ENCODE measurements around the gene SETD6. TPM values are rescaled to one million over a fixed set of nuclear protein-coding genes. Genes with fewer than 3 reads are reported as not detected.

The SETD6 gene
- total and polyA plus RNA-seq, 2 of the 13 experiments (the other 11 are each of a cell fraction or from before 2014, with no cell fraction given) = 24.0 to 25.7 TPM

DNA sequence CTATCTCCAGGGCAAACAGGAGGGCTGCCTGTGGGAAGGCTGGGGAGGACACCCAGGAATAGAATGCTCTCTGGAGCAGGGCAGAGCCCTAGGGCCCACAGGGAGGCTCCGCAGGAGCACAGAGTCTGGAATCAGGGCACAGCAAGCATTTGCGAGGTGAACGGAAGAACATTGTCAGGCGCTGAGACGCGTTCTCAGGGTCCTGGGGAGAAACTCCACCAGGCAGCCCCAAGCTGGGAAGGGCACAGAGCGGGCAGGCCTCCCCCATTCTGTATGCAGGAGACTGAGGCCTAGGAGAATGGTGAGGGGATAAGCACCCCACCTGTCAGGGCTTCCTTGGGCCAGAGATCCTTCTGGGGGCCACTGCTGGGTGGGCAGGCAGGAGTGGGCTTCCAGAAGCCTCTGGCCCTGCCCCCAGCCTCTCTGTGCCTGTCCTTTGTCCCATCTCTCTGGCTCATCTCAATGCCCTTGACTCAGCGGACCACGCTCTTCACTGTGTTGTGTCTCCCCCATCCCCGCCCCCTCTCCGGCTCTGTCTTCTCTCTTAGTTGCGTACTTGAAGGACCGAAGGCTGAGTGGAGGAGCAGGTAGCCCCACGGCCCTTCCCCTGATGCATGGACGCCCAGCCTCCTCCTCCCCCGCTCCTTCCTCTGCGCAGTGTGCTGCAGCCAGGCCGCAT is 5.1 kb upstream of the SETD6 start:
- ATAC-seq (no peak), FAIRE-seq (no peak), DNase-seq (ENCODE audit: low spot score) (no peak)
- Histone ChIP-seq H3K79me2 (ENCODE audit: insufficient read depth, low read length) (no peaks in the 10 kb centered on the region), H3K9ac (ENCODE audit: insufficient read depth, low read depth, low read length) (no peak overlapping the region), H3K4me2 (ENCODE audit: low read depth, low read length) (no peak overlapping the region), H4K20me1 (ENCODE audit: insufficient read depth, low read length) (no peaks in the 10 kb centered on the region), H3K9me3 (ENCODE audit: low read length) (no peaks in the 10 kb centered on the region), H3K4me1 (ENCODE audit: insufficient read depth, low read length) (peaks cover 32% of the 10 kb centered on the region), H3K36me3 (replicated peaks in 1 of 2; ENCODE audit: control insufficient read depth in 1 of 2, insufficient read depth in 2 of 2, low read length in 2 of 2) (no peaks in the 10 kb centered on the region), H3K27me3 (ENCODE audit: control insufficient read depth in 1 of 2, insufficient read depth in 2 of 2, low read length in 2 of 2) (no peaks in the 10 kb centered on the region), H2AFZ (ENCODE audit: low read length) (no peak overlapping the region), H3K4me3 (replicated peaks in 1 of 3; ENCODE audit: insufficient read depth in 1 of 3, low read depth in 2 of 3, low read length in 3 of 3) (no peak overlapping the region), H3K27ac (ENCODE audit: extremely low read length, insufficient read depth, low read length) (no peak overlapping the region)
- no TSS peak for BruUV-seq (replicated peaks)
- CTCF ChIA-PET (ENCODE audit: low intra/inter-chr PET ratio, low total read pairs) = interaction anchor here (2.2 kb wide), 1 partner anchor 127 kb away, joined by 18 read pairs; no protein-coding TSS in a partner anchor
- POLR2A ChIA-PET = no interaction called here
- in situ Hi-C loops (cut with HindIII; ENCODE audit: extremely low pct_ligation_motif_present, low pct_unique_long_range_greater_than_20kb) = loop anchor here (10.0 kb wide), 1 partner anchor 125 kb away; no protein-coding TSS in a partner anchor
- WGBS (ENCODE audit: low lambda C conversion rate) = 90% methylated on average over 18 of the region's 18 CpGs
- intact Hi-C loops (cut with micrococcal nuclease; ENCODE audit: unreplicated experiment) = loop anchor here (10.0 kb wide), 1 partner anchor 55 kb away; no protein-coding TSS in a partner anchor
- TF ChIP-seq FOXA1 (IDR thresholded peaks at IDR 0.05) = no peak
- no peak for TF ChIP-seq FOXA1 (CRISPR knock-in tag; IDR thresholded peaks at IDR 0.05)
- TF ChIP-seq HDAC1 (CRISPR knock-in tag; IDR thresholded peaks at IDR 0.05) = no peak
- TF ChIP-seq MLXIP (CRISPR knock-in tag; IDR thresholded peaks at IDR 0.05; ENCODE audit: borderline replicate concordance) = no peak
- no peak for TF ChIP-seq ZBED4 (CRISPR knock-in tag; IDR thresholded peaks at IDR 0.05; ENCODE audit: borderline replicate concordance)
- no peak for TF ChIP-seq PREB (CRISPR knock-in tag; IDR thresholded peaks at IDR 0.05)
- TF ChIP-seq HNF4G (IDR thresholded peaks at IDR 0.05; ENCODE audit: borderline replicate concordance, low read depth, low read length) = no peak
- TF ChIP-seq HNF4G (CRISPR knock-in tag; IDR thresholded peaks at IDR 0.05; ENCODE audit: borderline replicate concordance, low read depth) = no peak
- TF ChIP-seq RELA (CRISPR knock-in tag; IDR thresholded peaks at IDR 0.05) = no peak
- TF ChIP-seq MED13 (CRISPR knock-in tag; IDR thresholded peaks at IDR 0.05) = no peak
- TF ChIP-seq GPBP1L1 (CRISPR knock-in tag; IDR thresholded peaks at IDR 0.05) = no peak
- TF ChIP-seq RORA (CRISPR knock-in tag; IDR thresholded peaks at IDR 0.05) = no peak
- no peak for TF ChIP-seq ZKSCAN5 (CRISPR knock-in tag; IDR thresholded peaks at IDR 0.05)
- TF ChIP-seq NONO (IDR thresholded peaks at IDR 0.05) = no peak
- TF ChIP-seq NONO (CRISPR knock-in tag; conservative IDR thresholded peaks at IDR 0.05) = no peak
- no peak for TF ChIP-seq ZNF589 (CRISPR knock-in tag; conservative IDR thresholded peaks at IDR 0.05)

Data from HepG2 (cell line).